GM23248 (cell line): ENCODE results near the gene CRELD2. TPM values are rescaled to one million over a fixed set of nuclear protein-coding genes. Genes with fewer than 3 reads are reported as not detected.

Experiments used
- DNase-seq: peaks from one replicate; pipeline ENCODE4 v3.0.0-alpha.2; 2015
- H2AFZ ChIP-seq: fragments of 200-600 bp; sonication (generic); 2 replicates; pipeline ENCODE4 v1.6.1; 2016; ENCODE audit warnings: antibody characterized with exemption
- H3F3A ChIP-seq: fragments of 200-600 bp; sonication (generic); 2 replicates; pipeline ENCODE4 v1.6.1; 2016; ENCODE audit warnings: mild to moderate bottlenecking, antibody characterized with exemption, mixed run types; ENCODE audit not compliant: insufficient read depth
- H3K27ac ChIP-seq: fragments of 200-600 bp; sonication (generic); 2 replicates; pipeline ENCODE4 v1.5.1; 2016; ENCODE audit warnings: mild to moderate bottlenecking
- H3K27me3 ChIP-seq: fragments of 200-600 bp; sonication (generic); replicated peaks from 2 replicates; pipeline ENCODE4 v1.6.1; 2016; ENCODE audit warnings: mild to moderate bottlenecking; ENCODE audit not compliant: insufficient read depth
- H3K36me3 ChIP-seq: fragments of 200-600 bp; sonication (generic); 2 replicates; pipeline ENCODE4 v1.6.1; 2016; ENCODE audit warnings: low read depth, mild to moderate bottlenecking
- H3K4me1 ChIP-seq: fragments of 200-600 bp; sonication (generic); 2 replicates; pipeline ENCODE4 v1.6.1; 2016; ENCODE audit warnings: mild to moderate bottlenecking; ENCODE audit not compliant: insufficient read depth
- H3K4me2 ChIP-seq: fragments of 200-600 bp; sonication (generic); one replicate; pipeline ENCODE4 v1.6.1; 2016; ENCODE audit warnings: mild to moderate bottlenecking; ENCODE audit not compliant: unreplicated experiment
- H3K4me3 ChIP-seq: fragments of 200-600 bp; sonication (generic); 2 replicates; pipeline ENCODE4 v1.5.1; 2016; ENCODE audit warnings: mild to moderate bottlenecking
- H3K79me2 ChIP-seq: fragments of 200-600 bp; sonication (generic); 2 replicates; pipeline ENCODE4 v1.6.1; 2016; ENCODE audit warnings: mild to moderate bottlenecking; ENCODE audit not compliant: insufficient read depth
- H3K9ac ChIP-seq: fragments of 200-600 bp; sonication (generic); 2 replicates; pipeline ENCODE4 v1.6.1; 2016; ENCODE audit warnings: mild to moderate bottlenecking
- H3K9me2 ChIP-seq: fragments of 200-600 bp; sonication (generic); 2 replicates; pipeline ENCODE4 v1.6.1; 2016; ENCODE audit warnings: mixed run types, mild to moderate bottlenecking, moderate library complexity; ENCODE audit not compliant: insufficient read depth
- H3K9me3 ChIP-seq: fragments of 200-600 bp; sonication (generic); one replicate; pipeline ENCODE4 v1.6.1; 2017; ENCODE audit warnings: low read depth
- H4K20me1 ChIP-seq: fragments of 200-600 bp; sonication (generic); 2 replicates; pipeline ENCODE4 v1.6.0; 2016; ENCODE audit not compliant: insufficient read depth
- EZH2 ChIP-seq: fragments of 200-600 bp; sonication (generic); IDR thresholded peaks from 2 replicates; pipeline ENCODE4 v1.6.1; 2018; ENCODE audit warnings: antibody characterized with exemption, mild to moderate bottlenecking; ENCODE audit not compliant: insufficient read depth, poor library complexity, severe bottlenecking
- EZH2phosphoT487 ChIP-seq: fragments of 200-600 bp; sonication (generic); IDR thresholded peaks from 2 replicates; pipeline ENCODE4 v1.6.1; 2018; ENCODE audit warnings: antibody characterized with exemption, moderate library complexity, mild to moderate bottlenecking, low read depth; ENCODE audit not compliant: insufficient read depth
- WGBS, 2 experiments: methylation state at CpG; one replicate each; pipeline ENCODE4 v1.1.6; 2015 to 2017; ENCODE audit warnings: low lambda C conversion rate in 2 of 2, low coverage in 1 of 2; ENCODE audit errors: missing lambda C conversion rate in 2 of 2; 5-methylcytosine and 5-hydroxymethylcytosine counted together
- in situ Hi-C: fragments of 300-500 bp; cut with MboI; formaldehyde crosslinking; loops from 2 replicates; pipeline ENCODE4 v1.15.0; 2020
- polyA plus RNA-seq: library from polyadenylated mRNA; unstranded; fragments of >200 nt; fragmentation: Nextera tagmentation; extraction: Ambion mirVana; gene quantifications from 2 replicates; pipeline ENCODE4 v1.2.1, GENCODE V29; 2016
- total RNA-seq: library from RNA; depleted of rRNA; stranded (reverse); fragments of >200 nt; shearing (Covaris generic); gene quantifications from 2 replicates; pipeline ENCODE4 v1.2.3, GENCODE V29; 2014

The CRELD2 gene
- total and polyA plus RNA-seq, 2 experiments from 2014 or later: 57.1 to 78.4 TPM

DNA sequence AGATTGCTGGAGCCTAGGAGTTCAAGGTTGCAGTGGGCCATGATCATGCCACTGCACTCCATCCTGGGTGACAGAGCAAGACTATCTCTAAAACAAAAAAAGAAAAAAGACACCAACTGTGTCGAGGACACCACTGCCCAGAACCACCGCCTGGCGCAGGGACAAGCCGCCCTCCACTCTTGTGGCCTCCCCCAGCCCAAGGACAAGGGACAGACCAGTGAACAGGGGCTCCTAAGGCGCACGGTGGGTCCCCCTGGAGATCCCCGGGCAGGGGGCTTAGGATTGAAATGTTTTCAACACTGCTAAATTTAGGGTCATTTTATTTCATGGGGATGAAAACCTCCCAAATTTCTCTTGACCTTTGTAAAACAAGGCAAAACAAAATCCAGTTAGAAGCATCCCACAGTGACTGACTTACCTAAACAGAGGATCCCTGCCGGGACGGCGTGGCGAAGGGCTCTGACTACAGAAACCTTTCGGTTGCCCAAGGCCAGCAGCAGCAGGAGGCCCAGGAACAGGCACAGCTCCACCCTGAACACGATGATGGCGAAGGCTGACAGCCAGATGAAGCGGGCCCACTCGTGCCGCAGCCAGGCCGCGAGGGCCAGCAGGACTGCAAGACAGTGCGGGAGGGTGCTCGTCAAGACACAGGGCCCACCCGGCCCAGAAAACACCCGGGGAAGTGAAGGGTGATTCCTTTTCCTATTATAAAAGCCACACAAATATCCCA is 8.8 kb upstream of the CRELD2 start:
- Histone ChIP-seq H3K36me3 (no peaks in the 10 kb centered on the region), H3K4me2 (no peak overlapping the region), H3K9me2 (no peaks in the 10 kb centered on the region), H2AFZ (no peak overlapping the region), H3K79me2 (peaks cover 2% of the 10 kb centered on the region; the same call in 1 of the 2 replicates), H3K9me3 (no peaks in the 10 kb centered on the region), H3K27me3 (no peaks in the 10 kb centered on the region), H4K20me1 (no peaks in the 10 kb centered on the region), H3K9ac (no peak overlapping the region), H3K4me3 (no peak overlapping the region), H3F3A (no peaks in the 10 kb centered on the region), H3K4me1 (no peaks in the 10 kb centered on the region), H3K27ac (no peak overlapping the region)
- 93 to 94% methylated on average over 23 of the region's 23 CpGs for WGBS, 2 experiments
- in situ Hi-C loops: no loop called here
- DNase-seq: no peak
- no peak for TF ChIP-seq EZH2phosphoT487
- TF ChIP-seq EZH2: no peak

DNA sequence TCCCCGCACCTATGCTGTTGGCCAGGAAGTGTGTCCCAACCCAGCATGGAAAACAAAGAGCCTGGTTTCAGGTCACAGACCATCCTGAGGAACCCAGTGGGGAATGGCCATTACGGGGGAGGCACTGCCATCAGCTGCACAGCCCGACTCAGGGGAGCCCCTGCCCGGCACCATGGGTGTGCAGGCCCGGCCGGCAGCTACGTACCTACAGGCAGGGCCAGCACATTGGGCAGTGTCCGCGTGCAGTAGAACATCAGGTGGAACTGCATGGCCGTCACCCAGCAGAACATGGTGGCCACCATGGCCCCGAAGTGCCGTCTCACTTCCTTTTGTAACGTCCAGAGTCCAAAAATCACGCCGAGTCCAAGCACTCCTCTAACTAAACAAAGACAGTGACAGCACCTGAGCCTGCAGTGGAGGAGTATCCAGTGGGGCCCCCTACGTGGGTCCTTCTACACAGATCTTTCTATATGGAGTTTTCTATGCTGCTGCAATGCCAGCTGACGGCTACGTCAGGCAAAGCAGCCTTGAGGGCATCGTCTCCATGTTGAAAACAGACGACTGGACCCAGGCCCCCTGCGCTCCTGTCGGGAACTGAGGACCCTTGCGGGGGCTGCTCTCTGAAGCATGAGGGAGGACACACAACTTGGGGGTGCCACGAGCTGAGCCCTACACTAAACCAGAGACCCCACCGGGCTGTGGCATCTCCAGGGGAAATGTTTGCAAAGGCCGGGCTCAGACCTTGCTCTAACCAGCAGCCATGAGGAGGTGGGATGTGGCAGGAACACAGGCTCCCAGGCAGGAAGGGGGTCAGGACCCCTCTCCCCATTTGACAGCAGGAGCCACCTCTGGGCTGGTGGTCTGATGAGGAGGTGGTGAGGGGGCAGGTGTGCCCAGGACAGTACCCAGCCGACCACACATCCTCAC is 7.9 kb upstream of the CRELD2 start:
- Histone ChIP-seq H2AFZ (no peak overlapping the region), H3K79me2 (peaks cover 5% of the 10 kb centered on the region; the same call in 1 of the 2 replicates), H3K4me3 (no peak overlapping the region), H3K36me3 (no peaks in the 10 kb centered on the region), H3K27ac (no peak overlapping the region), H3K4me2 (no peak overlapping the region), H3K4me1 (no peaks in the 10 kb centered on the region), H4K20me1 (no peaks in the 10 kb centered on the region), H3K9me3 (no peaks in the 10 kb centered on the region), H3K27me3 (no peaks in the 10 kb centered on the region), H3K9ac (no peak overlapping the region), H3K9me2 (no peaks in the 10 kb centered on the region), H3F3A (no peaks in the 10 kb centered on the region)
- in situ Hi-C loops: no loop called here
- 95 to 96% methylated on average over 25 to 26 of the region's 27 CpGs for WGBS, 2 experiments
- no peak for DNase-seq
- TF ChIP-seq EZH2: no peak
- TF ChIP-seq EZH2phosphoT487: no peak

- Histone ChIP-seq H3K4me3 (no peak overlapping the region), H3K36me3 (no peaks in the 10 kb centered on the region), H2AFZ (no peak overlapping the region), H3K79me2 (peaks cover 12% of the 10 kb centered on the region), H3K4me2 (no peak overlapping the region), H3K9ac (no peak overlapping the region), H3K4me1 (no peaks in the 10 kb centered on the region), H3F3A (no peaks in the 10 kb centered on the region), H3K9me3 (no peaks in the 10 kb centered on the region), H3K27me3 (no peaks in the 10 kb centered on the region), H3K27ac (no peak overlapping the region), H4K20me1 (no peaks in the 10 kb centered on the region), H3K9me2 (no peaks in the 10 kb centered on the region)
- no peak for DNase-seq
- WGBS, 2 experiments: 95 to 97% methylated on average over 19 to 30 of the region's 30 CpGs
- no peak for TF ChIP-seq EZH2
- no peak for TF ChIP-seq EZH2phosphoT487
- in situ Hi-C loops: no loop called here
These were observed 6.4 kb upstream of the CRELD2 start for GRCh38 chr22:49911881-49912625.

GRCh38 chr22:49913026-49913425 is 5.4 kb upstream of the CRELD2 start:
- Histone ChIP-seq H3K4me3 (no peak overlapping the region), H3K4me1 (peaks cover 3% of the 10 kb centered on the region; the same call in 1 of the 2 replicates), H3K36me3 (no peaks in the 10 kb centered on the region), H3K27me3 (no peaks in the 10 kb centered on the region), H3K9me2 (no peaks in the 10 kb centered on the region), H3K9me3 (no peaks in the 10 kb centered on the region), H3F3A (no peaks in the 10 kb centered on the region), H3K9ac (no peak overlapping the region), H4K20me1 (no peaks in the 10 kb centered on the region), H3K27ac (no peak overlapping the region), H3K4me2 (no peak overlapping the region), H3K79me2 (peaks cover 21% of the 10 kb centered on the region), H2AFZ (no peak overlapping the region)
- in situ Hi-C loops: no loop called here
- TF ChIP-seq EZH2 (no peak), EZH2phosphoT487 (no peak)
- WGBS, 2 experiments: 91 to 92% methylated on average over 14 of the region's 14 CpGs
- no peak for DNase-seq
